Mesenteric fat pad (tissue), 1 donor: ENCODE results near the gene NRXN3. TPM values are rescaled to one million over a fixed set of nuclear protein-coding genes. Genes with fewer than 3 reads are reported as not detected.

Experiments
- DNase-seq: peaks from one replicate; pipeline ENCODE4 v3.0.0-alpha.2; 2020; ENCODE audit warnings: low spot score
- total RNA-seq: library from RNA; stranded (reverse); fragmentation: NEBNext Ultra II Directional; extraction: Animal tissue kit (Norgen Biotek cat#: 25700); gene quantifications from one replicate; pipeline ENCODE4 v1.2.1, GENCODE V29; 2021
- donor health status: DM: yes; HTN: yes; CAD: no.

Gene NRXN3
- total RNA-seq, 1 donor from 2014 or later = 0.84 TPM

GRCh38 chr14:78902010-78902623 lies 731.9 kb downstream of the NRXN3 start:
- no peak for DNase-seq

- DNase-seq = no peak
These were observed 733.9 kb downstream of the NRXN3 start for GRCh38 chr14:78904094-78904493.

- no peak for DNase-seq
These were observed 747.3 kb downstream of the NRXN3 start for GRCh38 chr14:78917462-78917861.

- DNase-seq = no peak
These were observed 751.7 kb downstream of the NRXN3 start for GRCh38 chr14:78921856-78922255.

- DNase-seq = no peak
These were observed 757.1 kb downstream of the NRXN3 start for GRCh38 chr14:78927261-78927660.

GRCh38 chr14:78933166-78933565 lies 763.0 kb downstream of the NRXN3 start:
- DNase-seq = no peak

- no peak for DNase-seq
These were observed 763.9 kb downstream of the NRXN3 start for GRCh38 chr14:78933948-78934524.

- DNase-seq = no peak
These were observed 776.8 kb downstream of the NRXN3 start for GRCh38 chr14:78946949-78947348.

- DNase-seq = no peak
These were observed 777.5 kb downstream of the NRXN3 start for GRCh38 chr14:78947681-78948080.

GRCh38 chr14:78950649-78951048 lies 780.5 kb downstream of the NRXN3 start:
- DNase-seq = no peak

GRCh38 chr14:78951602-78952001 lies 781.4 kb downstream of the NRXN3 start:
- DNase-seq = no peak

GRCh38 chr14:78959674-78960264 lies 789.6 kb downstream of the NRXN3 start:
- DNase-seq = no peak

- no peak for DNase-seq
These were observed 797.1 kb downstream of the NRXN3 start for GRCh38 chr14:78967111-78967809.

- no peak for DNase-seq
These were observed 798.1 kb downstream of the NRXN3 start for GRCh38 chr14:78968265-78968664.

- no peak for DNase-seq
These were observed 800.5 kb downstream of the NRXN3 start for GRCh38 chr14:78970677-78971076.

- DNase-seq = no peak
These were observed 802.3 kb downstream of the NRXN3 start for GRCh38 chr14:78972440-78972839.

- DNase-seq = no peak
These were observed 804.5 kb downstream of the NRXN3 start for GRCh38 chr14:78974691-78975090.

GRCh38 chr14:78975734-78976133 lies 805.6 kb downstream of the NRXN3 start:
- DNase-seq = no peak

- DNase-seq = no peak
These were observed 808.7 kb downstream of the NRXN3 start for GRCh38 chr14:78978896-78979295.

GRCh38 chr14:78982551-78982950 lies 812.4 kb downstream of the NRXN3 start:
- DNase-seq = no peak

- DNase-seq = no peak
These were observed 813.0 kb downstream of the NRXN3 start for GRCh38 chr14:78983126-78983525.

GRCh38 chr14:78985668-78986381 lies 815.7 kb downstream of the NRXN3 start:
- no peak for DNase-seq
